ENCODE data around the gene ZNF587. TPM values are rescaled to one million over a fixed set of nuclear protein-coding genes. Genes with fewer than 3 reads are reported as not detected.
A peak's percentile ranks its signal among the peaks of the same experiment; 100 is the strongest.

The ZNF587 gene
- total RNA-seq, 6 experiments from 2014 or later = 22.6 to 28.6 (median 25.3) TPM

GRCh38 chr19:57815247-57816075, 34.2 kb upstream of the ZNF587 start:
- DNase-seq = no peak
- Mint-ChIP-seq H3K36me3 (ENCODE audit: low read depth) (peaks cover 19% of the 10 kb centered on the region), H3K4me3 (peak overlapping the region; percentile 97), H3K4me1 (ENCODE audit: low read depth) (peaks cover 31% of the 10 kb centered on the region), H3K9me3 (no peaks in the 10 kb centered on the region), H3K27ac (peak overlapping the region; percentile 82; the same call in 1 of the 2 replicates), H3K27me3 (ENCODE audit: insufficient read depth) (peaks cover 4% of the 10 kb centered on the region; the same call in 1 of the 2 replicates)
- no peak for TF ChIP-seq CTCF (IDR thresholded peaks at IDR 0.05)

GRCh38 chr19:57816652-57817051, 33.0 kb upstream of the ZNF587 start:
- H3K27me3 Mint-ChIP-seq (ENCODE audit: insufficient read depth) = peaks cover 4% of the 10 kb centered on the region; the same call in 1 of the 2 replicates
- H3K36me3 Mint-ChIP-seq (ENCODE audit: low read depth) = peaks cover 26% of the 10 kb centered on the region

GRCh38 chr19:57817976-57818375, 31.7 kb upstream of the ZNF587 start:
- TF ChIP-seq CTCF (IDR thresholded peaks at IDR 0.05) = no peak
- DNase-seq = no peak
- Mint-ChIP-seq H3K4me3 (no peak overlapping the region), H3K4me1 (ENCODE audit: low read depth) (peaks cover 45% of the 10 kb centered on the region), H3K36me3 (ENCODE audit: low read depth) (peaks cover 29% of the 10 kb centered on the region), H3K27ac (0 out of 2 replicates have a peak overlapping the region, but pooled peaks have one; percentile 91), H3K27me3 (ENCODE audit: insufficient read depth) (peaks cover 4% of the 10 kb centered on the region; the same call in 1 of the 2 replicates), H3K9me3 (no peaks in the 10 kb centered on the region)

More at GRCh38 chr19:57816652-57817051, 33.0 kb upstream of the ZNF587 start:
- Mint-ChIP-seq H3K27ac (no peak overlapping the region), H3K4me1 (ENCODE audit: low read depth) (peaks cover 39% of the 10 kb centered on the region), H3K4me3 (no peak overlapping the region), H3K9me3 (no peaks in the 10 kb centered on the region)
- DNase-seq = no peak
- TF ChIP-seq CTCF (IDR thresholded peaks at IDR 0.05) = no peak

- peaks cover 45% of the 10 kb centered on the region for H3K4me1 Mint-ChIP-seq (ENCODE audit: low read depth)
Observed at GRCh38 chr19:57818378-57818777, 31.3 kb upstream of the ZNF587 start.

More at GRCh38 chr19:57818378-57818777, 31.3 kb upstream of the ZNF587 start:
- Mint-ChIP-seq H3K9me3 (no peaks in the 10 kb centered on the region), H3K27me3 (ENCODE audit: insufficient read depth) (peaks cover 4% of the 10 kb centered on the region; the same call in 1 of the 2 replicates), H3K27ac (peak overlapping the region; percentile 91), H3K36me3 (ENCODE audit: low read depth) (peaks cover 31% of the 10 kb centered on the region), H3K4me3 (peak overlapping the region; percentile 97)
- DNase-seq = no peak
- no peak for TF ChIP-seq CTCF (IDR thresholded peaks at IDR 0.05)
